ENCODE results near the gene PLEKHM2.

PLEKHM2 gene

DNA sequence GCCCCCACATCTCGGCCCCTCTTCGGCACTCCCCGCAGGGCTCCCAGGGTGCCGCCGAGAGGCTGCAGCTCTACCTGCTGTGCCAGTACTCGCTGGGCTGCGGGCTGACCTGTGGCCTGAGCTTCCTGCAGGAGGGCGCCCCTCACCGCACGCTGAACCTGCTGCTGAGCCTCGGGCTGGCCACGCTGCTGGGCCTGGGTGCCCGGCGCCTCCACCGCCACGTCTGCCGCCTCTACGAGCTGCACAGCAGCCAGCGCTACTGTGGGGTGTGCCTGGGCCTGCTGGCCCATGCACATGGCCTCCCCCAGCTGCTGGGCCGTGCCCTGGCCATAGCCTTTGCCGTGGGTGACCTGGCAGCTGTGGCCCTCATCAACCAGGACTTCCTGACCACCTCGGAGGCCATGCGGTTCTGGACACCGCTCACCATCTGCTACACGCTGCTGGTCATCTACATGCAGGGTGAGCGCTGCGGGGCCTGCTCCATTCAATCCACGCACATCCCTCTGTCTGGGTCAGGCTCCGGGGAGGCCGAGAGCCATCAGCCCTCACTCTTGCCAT, 60.1 kb downstream of the PLEKHM2 start:
- DNase-seq = no peak

DNA sequence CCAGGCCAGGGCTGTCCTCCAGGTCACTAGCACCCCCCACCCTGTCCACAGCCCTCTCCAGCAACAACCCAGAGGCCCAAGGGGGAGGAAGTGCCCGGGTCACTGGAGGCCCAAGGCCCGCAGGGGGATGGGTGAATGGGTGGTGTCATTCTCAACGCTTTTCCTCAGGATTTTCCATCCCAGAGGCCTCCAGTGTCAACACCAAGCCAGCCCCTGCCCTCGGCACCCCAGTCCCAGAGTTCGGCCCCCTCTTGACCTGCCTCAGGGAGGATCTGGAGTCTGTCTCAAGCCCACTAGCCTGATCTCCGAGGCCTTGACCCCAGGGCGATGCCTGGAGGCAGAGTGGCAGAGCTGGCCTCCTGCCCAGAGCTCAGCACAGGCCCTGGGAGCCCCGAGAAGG, 63.3 kb downstream of the PLEKHM2 start:
- no peak for DNase-seq

DNA sequence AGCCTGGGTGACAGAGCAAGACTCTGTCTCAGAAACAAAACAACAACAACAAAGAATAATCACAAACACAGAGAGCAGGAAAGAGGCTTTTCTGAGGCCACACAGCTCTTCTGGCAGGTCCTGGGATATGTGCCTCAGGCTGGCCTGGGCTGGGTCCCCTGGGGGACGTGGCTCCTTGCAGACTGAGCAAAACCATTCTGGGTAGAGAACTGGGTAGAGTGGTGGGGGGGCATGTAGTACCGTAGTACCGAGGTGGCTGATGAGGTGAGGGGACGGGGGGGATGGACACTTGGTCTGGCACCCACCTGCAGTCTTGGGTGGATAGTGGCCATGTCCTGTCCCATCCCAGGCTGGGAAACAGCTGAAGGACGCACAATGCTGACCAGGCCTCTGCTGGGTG, 64.1 kb downstream of the PLEKHM2 start:
- DNase-seq = no peak

DNA sequence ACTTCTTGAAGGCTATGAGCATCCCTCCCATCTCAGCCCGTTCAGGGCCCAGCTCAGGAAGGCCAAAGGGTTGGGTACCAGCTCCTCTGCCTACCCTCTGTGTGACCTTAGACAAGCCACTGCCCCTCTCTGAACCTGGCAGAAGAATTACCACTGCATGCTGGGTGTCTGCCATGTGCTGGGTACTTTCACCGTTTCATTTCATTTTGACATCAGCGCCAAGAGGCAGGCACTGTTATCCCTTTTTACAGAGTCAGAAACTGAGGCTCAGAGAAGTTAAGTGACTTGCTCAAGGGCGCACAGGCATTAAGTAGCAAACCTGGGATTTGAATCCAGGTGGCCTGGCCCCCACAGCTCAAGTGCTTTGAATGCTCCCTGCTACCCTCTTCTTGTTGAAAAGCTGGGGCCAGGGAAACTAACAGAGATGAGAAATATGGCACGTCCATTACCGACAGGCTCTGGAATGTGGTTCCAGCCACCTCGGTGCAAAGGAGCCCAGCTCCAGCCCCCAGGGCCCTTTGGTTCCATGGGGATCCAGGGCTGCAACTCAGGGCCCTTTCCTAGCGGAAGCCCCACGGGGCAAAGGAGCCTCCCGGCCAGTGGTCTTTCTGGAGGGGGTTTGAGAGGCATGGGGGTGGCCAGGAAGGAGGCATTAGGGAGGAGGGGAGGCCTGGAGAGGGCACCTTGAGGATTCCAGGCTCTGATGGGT, 64.7 kb downstream of the PLEKHM2 start:
- no peak for DNase-seq

DNA sequence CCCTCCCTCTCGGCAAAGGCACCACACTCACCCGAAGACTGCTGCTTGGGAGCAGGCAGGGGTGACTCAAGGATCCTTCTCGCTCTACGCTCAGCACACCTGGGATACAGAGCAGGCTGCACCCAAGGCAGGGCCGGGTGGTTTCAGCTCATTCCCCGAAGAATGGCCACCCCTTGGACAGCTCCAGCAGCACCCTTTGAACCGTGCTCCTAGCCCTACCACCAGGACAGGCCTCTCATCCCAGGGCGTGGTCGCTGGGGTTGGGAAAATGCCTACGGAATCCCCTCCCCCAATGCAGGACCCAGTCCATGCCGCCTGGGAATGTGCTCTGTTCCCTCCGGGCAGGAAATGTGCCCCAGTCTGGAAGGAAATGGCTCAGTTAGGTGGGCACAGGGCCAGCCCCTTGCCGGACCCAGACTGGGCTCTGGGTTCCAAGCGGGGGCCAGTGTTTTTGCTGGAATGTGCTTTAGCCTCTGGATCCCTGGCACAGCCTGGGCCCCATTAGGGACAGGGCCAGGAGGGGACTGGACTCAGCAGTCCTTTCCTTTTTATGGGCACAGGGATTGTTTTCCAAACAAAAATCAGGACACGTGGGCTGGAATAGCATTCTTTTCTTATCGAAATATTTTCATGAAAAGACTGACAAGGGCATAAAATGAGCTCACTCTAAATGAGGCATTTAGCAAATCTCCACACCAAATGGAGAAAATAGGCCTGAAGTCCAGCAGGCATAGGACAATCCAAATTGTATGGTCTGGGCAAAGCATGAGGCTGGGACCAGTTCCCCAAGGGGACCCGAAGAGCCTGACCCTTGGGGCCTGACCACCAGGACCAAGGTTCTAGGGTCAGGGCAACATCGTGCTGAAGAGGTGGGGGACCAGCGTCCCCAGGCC, 65.5 kb downstream of the PLEKHM2 start:
- no peak for DNase-seq

DNA sequence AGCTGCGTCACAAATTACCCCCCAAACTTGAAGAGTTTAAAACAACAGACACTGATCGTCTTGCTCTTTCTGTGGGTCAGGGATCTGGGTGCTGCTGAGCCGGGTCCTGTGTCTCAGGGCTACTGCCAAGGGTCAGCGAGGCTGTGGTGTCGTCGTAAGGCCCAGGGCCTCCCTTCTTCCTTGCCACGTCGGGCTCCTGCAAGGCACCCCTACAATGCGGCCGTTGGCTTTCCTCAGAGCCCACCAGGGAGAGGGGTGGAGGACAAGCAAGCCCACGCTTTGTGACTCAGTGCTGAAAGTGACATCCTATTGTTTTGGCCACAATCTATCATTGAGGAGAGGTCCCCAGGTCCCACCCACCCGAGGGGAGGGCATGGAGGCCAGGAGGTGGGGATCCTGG, 66.8 kb downstream of the PLEKHM2 start:
- no peak for DNase-seq

DNA sequence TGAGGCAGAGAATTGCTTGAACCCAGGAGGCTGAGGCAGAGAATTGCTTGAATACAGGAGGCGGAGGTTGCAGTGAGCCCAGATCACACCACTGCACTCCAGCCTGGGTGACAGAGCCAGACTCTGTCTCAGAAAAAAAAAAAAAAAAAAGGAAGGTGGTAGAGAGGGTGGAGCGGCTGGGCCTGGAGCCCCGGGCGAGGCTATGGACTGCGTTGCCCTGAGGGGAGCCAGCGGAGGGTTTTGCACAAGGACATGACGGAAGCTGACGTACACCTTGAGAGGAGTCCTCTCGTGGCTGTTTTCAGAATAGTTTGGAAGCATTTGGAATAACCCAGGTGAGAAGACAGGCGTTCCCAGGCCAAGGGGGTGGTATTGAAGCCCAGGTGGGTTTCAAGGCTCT, 67.6 kb downstream of the PLEKHM2 start:
- no peak for DNase-seq

DNA sequence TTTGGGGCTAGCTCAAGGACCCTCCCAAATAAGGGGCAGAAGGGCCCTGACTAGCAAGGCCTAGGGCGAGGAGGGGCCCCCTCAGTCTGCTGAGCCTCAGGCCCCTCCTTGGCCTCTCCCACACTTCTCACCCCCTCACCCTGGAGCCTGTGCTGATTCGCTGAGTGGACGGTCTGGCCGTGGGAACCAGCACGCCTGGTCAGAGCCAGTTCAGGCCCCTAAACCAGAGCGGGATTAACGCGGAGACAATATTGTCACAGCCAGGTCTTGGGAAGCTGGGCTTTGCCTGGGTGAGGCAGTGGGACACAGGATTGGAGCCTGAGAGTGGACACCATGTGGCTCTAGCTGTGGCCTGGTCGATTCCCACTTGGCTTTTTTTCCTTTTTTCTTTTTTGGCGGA, 69.7 kb downstream of the PLEKHM2 start:
- no peak for DNase-seq

DNA sequence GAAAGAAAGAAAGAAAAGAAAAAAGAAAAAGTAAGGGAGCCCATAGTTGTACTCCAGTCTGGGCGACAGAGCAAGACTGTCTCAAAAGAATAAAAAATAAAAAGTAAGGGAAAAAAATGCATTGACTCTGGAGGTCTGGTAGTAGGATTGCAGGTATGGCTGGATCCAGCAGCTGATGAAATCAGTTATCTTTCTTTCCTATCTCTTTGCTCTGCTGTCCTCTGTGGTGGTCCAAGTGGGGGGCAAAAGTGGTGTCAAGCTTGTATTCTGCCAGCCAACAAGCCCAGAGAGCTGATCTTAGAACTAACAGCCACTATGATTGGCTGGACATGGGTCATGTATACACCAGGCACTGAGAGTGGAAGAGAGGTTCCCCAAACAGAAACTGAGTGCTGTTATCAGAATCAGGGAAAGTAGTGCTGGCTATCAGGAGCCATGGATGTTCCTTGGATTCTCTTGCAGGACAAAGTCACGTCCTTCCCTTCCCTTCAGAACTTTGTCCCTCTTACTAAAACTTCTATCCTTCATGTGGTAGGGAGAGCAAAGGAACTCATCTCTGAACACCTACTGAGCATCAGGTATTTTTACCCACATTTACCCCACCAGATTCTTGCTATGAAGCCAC, 71.0 kb downstream of the PLEKHM2 start:
- DNase-seq = no peak

DNA sequence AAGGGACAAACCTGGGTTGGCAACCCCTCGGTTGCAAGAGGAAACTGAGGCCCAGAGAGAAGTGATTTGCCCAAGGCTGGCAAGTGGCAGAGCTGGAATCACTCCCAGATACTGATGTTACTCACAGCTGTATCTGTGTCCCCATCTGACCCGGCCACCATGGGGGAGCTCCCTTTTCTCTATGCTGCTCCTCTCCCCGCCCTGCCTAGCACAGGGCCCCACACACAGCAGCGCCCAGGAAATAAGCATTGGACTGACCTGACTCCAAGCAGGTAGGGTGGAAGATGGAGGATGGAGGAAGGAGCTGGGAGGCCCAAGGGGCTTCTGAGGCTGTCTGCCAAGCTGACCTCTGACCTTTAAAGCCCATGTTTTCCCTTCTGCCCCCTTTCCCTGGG, 71.5 kb downstream of the PLEKHM2 start:
- no peak for DNase-seq

DNA sequence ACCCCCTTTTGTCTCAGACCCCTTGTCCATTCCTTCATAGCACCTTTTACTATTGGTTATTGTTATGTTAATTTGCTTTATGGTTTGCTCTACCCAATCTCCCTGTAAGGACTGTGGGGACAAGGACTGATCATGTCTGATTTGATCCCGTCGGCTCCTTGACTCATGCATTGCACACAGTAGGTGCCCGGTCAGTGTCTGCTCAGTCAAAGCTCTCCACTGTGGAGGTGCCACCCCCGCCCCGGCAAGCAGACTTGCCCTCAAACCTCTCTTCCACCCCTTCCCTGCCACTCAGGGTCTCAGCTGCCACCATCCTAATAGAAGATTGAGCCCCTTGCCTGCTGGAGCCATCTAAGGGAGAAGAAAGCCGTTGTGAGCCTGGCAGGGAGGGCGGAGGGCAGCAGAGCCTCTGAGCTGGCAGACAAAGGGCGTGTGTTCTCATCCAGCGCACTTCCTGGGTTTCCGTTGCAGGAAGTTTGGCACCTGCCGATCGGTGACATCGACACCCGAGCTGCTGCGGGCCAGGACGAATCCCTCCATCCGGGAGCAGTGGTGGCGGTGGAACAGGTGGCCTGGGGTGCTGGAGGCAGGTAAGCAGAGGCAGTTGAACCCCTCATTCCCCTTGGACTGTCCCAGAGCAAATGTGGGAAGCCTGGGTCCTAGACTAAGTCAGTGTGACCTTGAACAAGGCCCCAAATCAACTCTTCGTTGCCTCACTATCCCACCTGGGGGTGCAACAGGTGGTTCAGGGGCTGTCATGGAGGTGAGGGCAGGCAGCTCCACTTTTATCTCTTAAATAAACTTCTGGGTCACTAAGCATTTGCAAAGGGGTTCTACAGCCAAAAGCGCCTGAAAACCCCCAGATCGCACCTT, 72.3 kb downstream of the PLEKHM2 start:
- no peak for DNase-seq

DNA sequence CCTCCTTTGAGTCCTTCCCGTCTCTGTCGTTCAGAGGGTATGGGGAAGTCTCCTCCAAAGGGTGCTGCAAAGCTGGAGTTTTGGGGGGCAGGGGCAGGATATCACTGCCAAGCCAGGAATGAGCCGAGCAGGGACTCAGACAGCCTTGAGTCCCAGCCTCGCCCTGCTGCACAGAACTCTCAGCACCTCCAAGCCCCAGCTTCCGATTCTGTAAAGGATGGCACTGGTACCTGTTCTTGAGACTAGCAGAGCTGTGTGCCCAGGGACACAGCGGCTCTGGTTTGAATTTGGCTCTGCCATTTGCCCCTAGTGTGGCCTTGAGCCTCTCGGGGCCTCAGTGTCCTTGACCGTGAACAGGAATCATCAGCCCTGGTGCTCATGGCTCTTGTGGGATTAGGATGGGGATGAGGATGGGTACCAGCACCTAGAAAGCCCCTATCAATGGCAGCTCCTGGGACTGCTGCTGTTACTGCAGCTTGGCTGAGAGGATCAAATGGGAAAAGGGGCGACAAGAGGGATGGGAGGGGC, 73.0 kb downstream of the PLEKHM2 start:
- no peak for DNase-seq

DNA sequence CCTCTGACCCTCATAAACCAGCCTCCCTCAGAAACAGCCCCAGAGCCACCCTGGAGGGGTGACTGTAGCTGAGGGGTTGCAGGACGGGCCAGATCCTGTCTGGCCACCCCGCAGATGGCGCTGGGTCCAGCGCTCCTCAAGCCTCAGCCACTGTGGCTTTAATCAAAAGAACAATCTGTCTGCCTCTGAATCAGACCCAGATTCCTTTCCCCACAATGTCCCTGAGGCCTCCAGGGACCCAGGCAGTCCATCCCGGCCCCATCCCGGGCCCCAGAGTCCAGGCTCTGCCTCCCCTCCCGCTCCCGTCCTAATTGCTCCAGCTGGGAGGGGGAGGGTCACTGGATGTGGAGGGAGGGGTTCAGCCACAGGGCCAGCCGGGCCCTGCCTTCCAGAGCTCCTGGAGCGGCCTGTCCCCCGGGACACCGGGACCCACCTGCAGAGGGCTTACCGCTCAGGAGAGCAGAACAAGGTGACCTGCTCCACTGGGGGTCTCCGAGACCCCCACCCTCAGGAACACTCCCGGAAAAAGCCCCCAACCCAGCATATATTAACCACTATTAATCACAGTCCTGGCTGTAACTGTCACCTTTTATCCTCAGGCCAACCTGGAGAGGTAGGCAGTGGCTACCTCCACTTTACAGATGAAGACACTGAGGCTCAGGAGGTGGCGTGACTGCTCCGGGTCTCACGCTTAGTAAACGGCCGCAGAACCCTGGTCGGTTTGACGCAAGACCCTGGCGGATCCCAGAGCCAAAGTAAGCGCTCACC, 73.6 kb downstream of the PLEKHM2 start:
- DNase-seq = no peak

DNA sequence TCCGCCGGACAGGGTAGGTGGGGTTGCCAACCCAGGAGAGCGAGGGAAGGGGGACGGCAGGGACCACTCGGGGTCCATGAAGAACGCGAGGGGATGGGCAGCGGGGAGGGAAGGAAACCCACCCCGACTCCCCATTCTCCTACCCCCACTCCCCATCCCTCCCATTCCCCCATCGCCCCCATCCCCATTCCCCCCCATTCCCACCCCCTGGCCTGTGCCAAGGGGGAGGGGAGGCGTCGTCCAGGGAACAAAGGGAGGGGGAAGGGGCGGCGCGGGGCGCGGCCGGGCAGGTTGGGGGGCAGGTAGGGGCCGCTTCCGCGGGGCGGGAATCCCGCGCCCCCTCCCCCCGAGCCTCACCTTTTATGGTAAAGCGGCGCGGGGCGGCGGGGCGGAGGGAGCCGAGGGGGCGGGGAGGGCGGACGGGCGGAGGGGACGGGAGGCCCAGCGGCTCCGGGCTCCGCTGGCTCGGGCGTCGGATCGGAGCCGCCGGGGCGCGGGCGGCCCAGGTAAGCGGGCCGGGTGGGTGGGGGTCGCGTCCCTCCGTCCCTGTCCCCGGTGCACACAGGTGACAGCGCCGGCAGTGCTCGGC, 74.3 kb downstream of the PLEKHM2 start, which contains the start of gene FBLIM1:
Gene FBLIM1 (plus strand): TSS at position 453 of the 589 bp plus-strand sequence. CDS start 6,189 bp downstream, outside the sequence.
- DNase-seq = no peak

DNA sequence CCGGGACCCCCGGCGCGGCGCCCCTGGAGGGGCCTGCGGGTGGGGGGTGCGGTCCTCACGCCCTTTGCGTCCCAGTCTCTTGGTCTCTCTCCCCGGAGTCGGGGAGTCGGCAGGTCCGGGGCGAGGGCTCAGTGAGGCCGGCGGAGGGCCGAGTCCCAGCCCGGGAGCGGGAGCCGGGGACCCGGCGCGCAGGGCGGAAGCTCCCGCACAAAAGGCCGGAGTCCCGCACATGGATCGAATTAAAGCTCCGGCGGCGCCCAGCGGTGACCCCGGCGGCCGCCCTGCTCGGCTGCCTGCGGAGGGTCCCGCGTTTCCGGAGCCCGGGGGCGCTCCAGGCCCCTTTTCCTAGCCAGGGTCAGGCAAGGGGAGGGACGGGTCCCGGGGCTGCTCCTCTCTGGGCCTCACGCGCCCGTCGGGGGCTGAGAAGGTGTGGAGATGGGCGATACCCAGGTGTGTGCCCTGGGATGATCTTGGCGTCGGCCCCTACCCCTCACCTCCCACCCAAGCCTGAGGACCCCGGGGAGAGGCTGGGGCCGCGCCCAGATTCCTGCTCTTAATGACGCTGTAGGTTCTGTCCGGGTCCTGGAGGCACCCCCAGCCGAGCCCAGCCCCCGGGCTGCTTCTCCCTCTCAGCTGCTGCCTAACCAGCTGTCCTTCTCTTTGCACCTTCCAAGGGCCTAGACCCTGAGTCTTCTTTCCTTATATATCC, 75.0 kb downstream of the PLEKHM2 start:
- DNase-seq = no peak

DNA sequence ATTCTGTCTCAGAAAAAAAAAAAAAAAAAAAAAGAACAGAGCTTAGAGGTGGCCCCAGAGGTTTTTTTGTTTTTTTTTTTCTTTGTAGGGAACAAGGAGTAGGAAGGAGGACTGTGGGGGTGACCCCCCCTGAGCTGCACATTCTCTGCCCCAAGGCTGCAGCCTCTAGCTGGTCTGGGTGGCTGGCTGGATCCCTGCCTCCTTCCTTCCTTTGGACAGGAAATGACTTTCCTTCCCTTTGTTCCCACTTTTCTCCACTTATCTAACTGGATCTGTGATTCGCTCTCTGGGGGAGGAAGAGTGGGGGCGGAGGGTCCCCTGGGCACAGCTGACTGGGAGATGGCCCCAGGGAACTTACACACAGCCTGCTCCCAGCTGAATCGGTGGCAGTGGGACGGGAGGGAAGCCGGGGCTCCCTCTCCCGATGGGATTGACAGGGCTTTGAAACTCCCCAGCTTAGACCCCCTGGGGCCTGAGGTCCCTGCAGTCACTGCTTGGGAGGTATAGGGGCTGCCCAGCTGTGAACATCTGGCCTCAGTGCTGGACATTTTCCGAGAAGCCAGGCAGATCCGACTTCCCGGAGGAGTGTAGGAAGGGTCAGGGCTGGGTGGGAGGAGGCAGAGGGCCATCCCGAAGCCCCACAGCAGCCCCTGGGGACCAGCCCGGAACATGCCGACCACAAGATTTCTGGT, 76.5 kb downstream of the PLEKHM2 start:
- no peak for DNase-seq

DNA sequence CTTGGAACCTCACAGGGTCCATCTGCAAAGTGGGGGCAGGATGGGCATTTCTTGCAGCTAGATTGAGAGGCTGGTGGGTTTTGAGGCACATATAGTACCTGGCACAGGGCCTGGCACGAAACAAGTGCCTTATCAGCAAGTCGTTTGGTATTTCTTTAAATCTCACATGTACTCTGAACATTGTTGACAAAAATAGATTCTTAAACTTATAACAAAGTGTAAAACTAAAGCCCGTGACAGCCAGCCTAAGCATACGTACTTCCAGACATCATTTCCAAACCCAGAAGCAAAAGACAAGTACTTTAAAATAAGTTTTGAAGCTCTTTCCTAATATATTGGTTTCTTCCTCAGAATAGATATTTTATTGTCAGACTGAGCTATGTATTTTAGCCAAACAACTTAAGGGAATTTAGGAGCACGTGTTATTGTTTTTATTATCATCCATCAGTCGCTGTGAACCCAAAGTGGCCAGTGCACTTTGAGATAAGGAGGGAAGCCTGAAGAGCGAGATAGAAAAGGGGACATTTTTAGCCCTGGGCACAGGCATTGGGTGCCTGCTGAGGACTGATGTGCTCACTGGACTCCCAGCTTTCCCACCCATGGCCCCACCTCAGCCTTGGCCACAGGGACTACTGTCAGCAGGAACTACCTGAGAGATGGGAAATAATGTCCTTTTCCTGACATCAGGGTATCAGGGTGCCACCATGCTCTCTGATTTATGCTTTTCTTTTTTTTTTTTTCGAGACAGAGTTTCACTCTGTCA, 77.4 kb downstream of the PLEKHM2 start:
- no peak for DNase-seq

DNA sequence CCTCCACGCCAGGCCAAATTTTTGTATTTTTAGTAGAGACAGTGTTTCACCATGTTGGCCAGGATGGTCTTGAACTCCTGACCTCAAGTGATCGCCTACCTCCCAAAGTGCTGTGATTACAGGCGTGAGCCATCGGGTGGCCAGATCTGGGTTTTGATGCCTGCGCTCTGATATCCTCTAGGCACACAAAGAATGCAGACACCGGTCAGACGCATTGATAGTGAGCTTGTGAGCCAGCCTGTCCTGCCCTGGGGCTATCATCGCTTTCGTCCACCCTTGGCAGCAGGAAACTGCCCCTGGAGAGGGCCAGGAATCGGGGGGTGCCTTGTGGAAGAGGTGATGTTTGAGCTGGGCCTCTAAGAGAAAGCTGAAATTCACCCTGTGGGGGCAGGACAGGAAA, 78.4 kb downstream of the PLEKHM2 start:
- no peak for DNase-seq

DNA sequence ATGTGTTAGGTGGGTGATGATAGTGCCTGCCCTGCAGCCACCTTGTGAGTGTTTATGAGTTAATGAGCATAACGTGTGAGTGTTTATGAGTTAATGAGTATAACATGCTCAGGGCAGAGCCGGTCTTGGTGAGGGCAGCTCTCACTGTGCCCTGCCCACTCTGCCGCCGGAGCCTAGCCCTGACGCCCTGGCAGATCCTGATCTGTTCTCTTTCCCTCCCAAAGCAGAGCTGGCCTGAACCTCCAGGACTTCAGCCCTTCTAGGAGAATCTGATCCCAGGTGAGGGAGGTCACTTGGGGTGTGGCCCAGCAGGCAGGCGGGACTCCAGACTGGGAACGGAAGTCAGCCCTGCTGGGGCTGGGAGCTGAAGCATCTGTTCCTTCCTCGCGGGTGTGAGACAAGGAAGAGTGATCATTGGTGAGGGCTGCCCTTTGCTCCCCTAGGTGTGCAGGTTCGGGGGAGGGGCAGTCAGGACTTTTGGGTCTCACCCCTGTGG, 80.2 kb downstream of the PLEKHM2 start:
- DNase-seq = no peak
